ENCODE data around the gene TMEM109. TPM values are rescaled to one million over a fixed set of nuclear protein-coding genes. Genes with fewer than 3 reads are reported as not detected.

The TMEM109 gene
- total RNA-seq, 1 donor from 2014 or later, result 7.6 TPM

- TF ChIP-seq CTCF (IDR thresholded peaks at IDR 0.05; ENCODE audit: insufficient read depth, low read length, severe bottlenecking), result peak; percentile 82
- FAIRE-seq, result no peak
Observed at GRCh38 chr11:60899046-60899936, 14.7 kb upstream of the TMEM109 start.

GRCh38 chr11:60899977-60900376 lies 14.0 kb upstream of the TMEM109 start:
- peaks cover 57% of the 10 kb centered on the region for H3K36me3 ChIP-seq (ENCODE audit: control insufficient read depth, insufficient read depth, low read length)
- no peak overlapping the region for H3K4me3 ChIP-seq (ENCODE audit: low read depth, low read length)
- no peaks in the 10 kb centered on the region for H3K27me3 ChIP-seq (ENCODE audit: control insufficient read depth, insufficient read depth, low read length)
- no peak for TF ChIP-seq CTCF (IDR thresholded peaks at IDR 0.05; ENCODE audit: insufficient read depth, low read length, severe bottlenecking)
- no peak for DNase-seq (ENCODE audit: low read depth)
- FAIRE-seq, result no peak

More at GRCh38 chr11:60899046-60899936, 14.7 kb upstream of the TMEM109 start:
- Histone ChIP-seq H3K27me3 (ENCODE audit: control insufficient read depth, insufficient read depth, low read length) (no peaks in the 10 kb centered on the region), H3K4me3 (ENCODE audit: low read depth, low read length) (no peak overlapping the region), H3K36me3 (ENCODE audit: control insufficient read depth, insufficient read depth, low read length) (peaks cover 57% of the 10 kb centered on the region)
- DNase-seq (ENCODE audit: low read depth), result peak; percentile 58

GRCh38 chr11:60900673-60901404 lies 13.1 kb upstream of the TMEM109 start:
- no peak for TF ChIP-seq CTCF (IDR thresholded peaks at IDR 0.05; ENCODE audit: insufficient read depth, low read length, severe bottlenecking)
- Histone ChIP-seq H3K27me3 (ENCODE audit: control insufficient read depth, insufficient read depth, low read length) (no peaks in the 10 kb centered on the region), H3K4me3 (ENCODE audit: low read depth, low read length) (no peak overlapping the region), H3K36me3 (ENCODE audit: control insufficient read depth, insufficient read depth, low read length) (peaks cover 53% of the 10 kb centered on the region)
- DNase-seq (ENCODE audit: low read depth), result no peak
- FAIRE-seq, result no peak

GRCh38 chr11:60902625-60903024 lies 11.3 kb upstream of the TMEM109 start:
- DNase-seq (ENCODE audit: low read depth), result no peak
- no peak for FAIRE-seq
- no peak for TF ChIP-seq CTCF (IDR thresholded peaks at IDR 0.05; ENCODE audit: insufficient read depth, low read length, severe bottlenecking)
- peaks cover 45% of the 10 kb centered on the region for H3K36me3 ChIP-seq (ENCODE audit: control insufficient read depth, insufficient read depth, low read length)
- H3K4me3 ChIP-seq (ENCODE audit: low read depth, low read length), result no peak overlapping the region
- no peaks in the 10 kb centered on the region for H3K27me3 ChIP-seq (ENCODE audit: control insufficient read depth, insufficient read depth, low read length)

GRCh38 chr11:60905047-60905446 lies 8.9 kb upstream of the TMEM109 start:
- H3K27me3 ChIP-seq (ENCODE audit: control insufficient read depth, insufficient read depth, low read length), result no peaks in the 10 kb centered on the region
- no peak for FAIRE-seq
- DNase-seq (ENCODE audit: low read depth), result no peak
- H3K36me3 ChIP-seq (ENCODE audit: control insufficient read depth, insufficient read depth, low read length), result peaks cover 32% of the 10 kb centered on the region
- H3K4me3 ChIP-seq (ENCODE audit: low read depth, low read length), result peak overlapping the region; percentile 82
- no peak for TF ChIP-seq CTCF (IDR thresholded peaks at IDR 0.05; ENCODE audit: insufficient read depth, low read length, severe bottlenecking)

Data from bronchial epithelial cell (primary cell).